Muscle layer of colon (tissue), 2 donors: Measurements from ENCODE around the gene PCDHAC2.

Experiments used
- H3K27ac ChIP-seq: one replicate; pipeline ENCODE4 v1.7.0; 2013; ENCODE audit warnings: low read depth, mild to moderate bottlenecking, low read length, moderate library complexity
- H3K27me3 ChIP-seq, 2 donors: one replicate each; pipeline ENCODE4 v1.7.0; 2013; ENCODE audit warnings: low read length in 2 of 2, mild to moderate bottlenecking in 2 of 2; ENCODE audit not compliant: insufficient read depth in 2 of 2, control insufficient read depth in 1 of 2
- H3K36me3 ChIP-seq: one replicate; pipeline ENCODE4 v1.7.0; 2013; ENCODE audit warnings: mild to moderate bottlenecking, low read length; ENCODE audit not compliant: insufficient read depth
- H3K4me1 ChIP-seq: one replicate; pipeline ENCODE4 v1.7.0; 2013; ENCODE audit warnings: mild to moderate bottlenecking, low read length; ENCODE audit not compliant: insufficient read depth
- H3K4me3 ChIP-seq, 2 donors: one replicate each; pipeline ENCODE4 v1.7.0; 2013; ENCODE audit warnings: low read length in 2 of 2, low read depth in 1 of 2, mild to moderate bottlenecking in 1 of 2, moderate library complexity in 1 of 2
- H3K9ac ChIP-seq: one replicate; pipeline ENCODE4 v1.7.0; 2013; ENCODE audit warnings: low read length
- H3K9me3 ChIP-seq: one replicate; pipeline ENCODE4 v1.7.0; 2013; ENCODE audit warnings: mild to moderate bottlenecking, low read length
- donor health status: abdominal sarcoma.
- donor health status: Adenocarcinoma of cecum.

The PCDHAC2 gene

GRCh38 chr5:140989254-140990020, 23.2 kb downstream of the PCDHAC2 start:
- Histone ChIP-seq H3K27me3 (no peaks in the 10 kb centered on the region), H3K4me1 (no peaks in the 10 kb centered on the region), H3K9me3 (no peaks in the 10 kb centered on the region), H3K9ac (no peak overlapping the region), H3K36me3 (no peaks in the 10 kb centered on the region), H3K4me3 (no peak overlapping the region), H3K27ac (no peak overlapping the region)

- Histone ChIP-seq H3K4me1 (no peaks in the 10 kb centered on the region), H3K27me3 (no peaks in the 10 kb centered on the region), H3K36me3 (no peaks in the 10 kb centered on the region), H3K9me3 (no peaks in the 10 kb centered on the region), H3K9ac (no peak overlapping the region), H3K4me3 (no peak overlapping the region), H3K27ac (no peak overlapping the region)
Observed at GRCh38 chr5:140992828-140993227, 26.6 kb downstream of the PCDHAC2 start.

- no peaks in the 10 kb centered on the region for H3K36me3 ChIP-seq
- H3K4me3 ChIP-seq: no peak overlapping the region
- H3K4me1 ChIP-seq: no peaks in the 10 kb centered on the region
- H3K27me3 ChIP-seq: no peaks in the 10 kb centered on the region
- H3K9me3 ChIP-seq: no peaks in the 10 kb centered on the region
- H3K9ac ChIP-seq: no peak overlapping the region
- no peak overlapping the region for H3K27ac ChIP-seq
Observed at GRCh38 chr5:140996060-140996459, 29.8 kb downstream of the PCDHAC2 start.

GRCh38 chr5:140998921-140999410, 32.7 kb downstream of the PCDHAC2 start:
- H3K27me3 ChIP-seq: no peaks in the 10 kb centered on the region
- no peaks in the 10 kb centered on the region for H3K36me3 ChIP-seq
- no peak overlapping the region for H3K27ac ChIP-seq
- no peak overlapping the region for H3K4me3 ChIP-seq
- H3K9ac ChIP-seq: no peak overlapping the region
- H3K9me3 ChIP-seq: no peaks in the 10 kb centered on the region
- peaks cover 11% of the 10 kb centered on the region for H3K4me1 ChIP-seq

- H3K9me3 ChIP-seq: no peaks in the 10 kb centered on the region
- no peaks in the 10 kb centered on the region for H3K36me3 ChIP-seq
- no peak overlapping the region for H3K4me3 ChIP-seq
- peaks cover 11% of the 10 kb centered on the region for H3K4me1 ChIP-seq
- H3K27me3 ChIP-seq: no peaks in the 10 kb centered on the region
- H3K9ac ChIP-seq: no peak overlapping the region
- H3K27ac ChIP-seq: no peak overlapping the region
Observed at GRCh38 chr5:141001446-141001843, 35.2 kb downstream of the PCDHAC2 start.

- Histone ChIP-seq H3K27me3 (no peaks in the 10 kb centered on the region), H3K9ac (no peak overlapping the region), H3K4me3 (no peak overlapping the region), H3K36me3 (no peaks in the 10 kb centered on the region), H3K27ac (no peak overlapping the region), H3K4me1 (peaks cover 11% of the 10 kb centered on the region), H3K9me3 (no peaks in the 10 kb centered on the region)
Observed at GRCh38 chr5:141001844-141002604, 35.7 kb downstream of the PCDHAC2 start.

- Histone ChIP-seq H3K9me3 (no peaks in the 10 kb centered on the region), H3K4me3 (no peak overlapping the region), H3K27ac (no peak overlapping the region), H3K9ac (no peak overlapping the region), H3K36me3 (no peaks in the 10 kb centered on the region), H3K4me1 (peaks cover 11% of the 10 kb centered on the region), H3K27me3 (no peaks in the 10 kb centered on the region)
Observed at GRCh38 chr5:141002605-141002965, 36.3 kb downstream of the PCDHAC2 start.

- no peaks in the 10 kb centered on the region for H3K27me3 ChIP-seq
- H3K36me3 ChIP-seq: no peaks in the 10 kb centered on the region
- no peak overlapping the region for H3K4me3 ChIP-seq
- no peaks in the 10 kb centered on the region for H3K9me3 ChIP-seq
- H3K27ac ChIP-seq: no peak overlapping the region
- H3K4me1 ChIP-seq: peaks cover 11% of the 10 kb centered on the region
- H3K9ac ChIP-seq: no peak overlapping the region
Observed at GRCh38 chr5:141003031-141003430, 36.8 kb downstream of the PCDHAC2 start.

GRCh38 chr5:141003791-141004611, 37.7 kb downstream of the PCDHAC2 start:
- Histone ChIP-seq H3K9me3 (no peaks in the 10 kb centered on the region), H3K27ac (no peak overlapping the region), H3K27me3 (no peaks in the 10 kb centered on the region), H3K4me3 (no peak overlapping the region), H3K4me1 (peaks cover 11% of the 10 kb centered on the region), H3K9ac (no peak overlapping the region), H3K36me3 (no peaks in the 10 kb centered on the region)

- Histone ChIP-seq H3K9ac (no peak overlapping the region), H3K9me3 (no peaks in the 10 kb centered on the region), H3K4me1 (no peaks in the 10 kb centered on the region), H3K27ac (no peak overlapping the region), H3K27me3 (no peaks in the 10 kb centered on the region), H3K4me3 (no peak overlapping the region), H3K36me3 (no peaks in the 10 kb centered on the region)
Observed at GRCh38 chr5:141007791-141008190, 41.5 kb downstream of the PCDHAC2 start.

- Histone ChIP-seq H3K27me3 (no peaks in the 10 kb centered on the region), H3K4me3 (no peak overlapping the region), H3K4me1 (no peaks in the 10 kb centered on the region), H3K9me3 (no peaks in the 10 kb centered on the region), H3K36me3 (no peaks in the 10 kb centered on the region), H3K27ac (no peak overlapping the region), H3K9ac (no peak overlapping the region)
Observed at GRCh38 chr5:141010047-141010793, 43.9 kb downstream of the PCDHAC2 start.
